ENCODE measurements around the gene SOX5.

SOX5 gene

GRCh38 chr12:23757541-23757962 lies 191.9 kb downstream of the SOX5 start:
- Histone ChIP-seq H3K27me3 (ENCODE audit: insufficient read depth, low read length) (no peaks in the 10 kb centered on the region), H3K9me3 (ENCODE audit: low read length) (no peaks in the 10 kb centered on the region), H3K36me3 (ENCODE audit: insufficient read depth, low read length) (no peaks in the 10 kb centered on the region), H2AFZ (ENCODE audit: low read depth, low read length) (no peak overlapping the region), H3K4me3 (ENCODE audit: low read length) (no peak overlapping the region), H3K4me1 (ENCODE audit: insufficient read depth, low read length) (peaks cover 63% of the 10 kb centered on the region)

GRCh38 chr12:23756416-23756815 lies 193.1 kb downstream of the SOX5 start:
- Histone ChIP-seq H3K4me1 (ENCODE audit: insufficient read depth, low read length) (peaks cover 64% of the 10 kb centered on the region), H3K36me3 (ENCODE audit: insufficient read depth, low read length) (no peaks in the 10 kb centered on the region), H3K9me3 (ENCODE audit: low read length) (no peaks in the 10 kb centered on the region), H3K4me3 (ENCODE audit: low read length) (no peak overlapping the region), H3K27me3 (ENCODE audit: insufficient read depth, low read length) (no peaks in the 10 kb centered on the region), H2AFZ (ENCODE audit: low read depth, low read length) (no peak overlapping the region)

GRCh38 chr12:23753628-23754365 lies 195.7 kb downstream of the SOX5 start:
- Histone ChIP-seq H3K36me3 (ENCODE audit: insufficient read depth, low read length) (no peaks in the 10 kb centered on the region), H3K4me3 (ENCODE audit: low read length) (no peak overlapping the region), H2AFZ (ENCODE audit: low read depth, low read length) (no peak overlapping the region), H3K27me3 (ENCODE audit: insufficient read depth, low read length) (no peaks in the 10 kb centered on the region), H3K4me1 (ENCODE audit: insufficient read depth, low read length) (peaks cover 62% of the 10 kb centered on the region), H3K9me3 (ENCODE audit: low read length) (no peaks in the 10 kb centered on the region)

GRCh38 chr12:23752245-23752644 lies 197.2 kb downstream of the SOX5 start:
- peaks cover 47% of the 10 kb centered on the region for H3K4me1 ChIP-seq (ENCODE audit: insufficient read depth, low read length)

GRCh38 chr12:23751641-23752040 lies 197.8 kb downstream of the SOX5 start:
- H3K9me3 ChIP-seq (ENCODE audit: low read length) = no peaks in the 10 kb centered on the region

More at GRCh38 chr12:23752245-23752644, 197.2 kb downstream of the SOX5 start:
- Histone ChIP-seq H3K27me3 (ENCODE audit: insufficient read depth, low read length) (no peaks in the 10 kb centered on the region), H3K4me3 (ENCODE audit: low read length) (no peak overlapping the region), H2AFZ (ENCODE audit: low read depth, low read length) (no peak overlapping the region), H3K36me3 (ENCODE audit: insufficient read depth, low read length) (no peaks in the 10 kb centered on the region), H3K9me3 (ENCODE audit: low read length) (no peaks in the 10 kb centered on the region)

GRCh38 chr12:23750923-23751322 lies 198.5 kb downstream of the SOX5 start:
- H3K9me3 ChIP-seq (ENCODE audit: low read length) = no peaks in the 10 kb centered on the region
- H3K27me3 ChIP-seq (ENCODE audit: insufficient read depth, low read length) = no peaks in the 10 kb centered on the region
- no peak overlapping the region for H3K4me3 ChIP-seq (ENCODE audit: low read length)
- peaks cover 34% of the 10 kb centered on the region for H3K4me1 ChIP-seq (ENCODE audit: insufficient read depth, low read length)
- no peaks in the 10 kb centered on the region for H3K36me3 ChIP-seq (ENCODE audit: insufficient read depth, low read length)
- H2AFZ ChIP-seq (ENCODE audit: low read depth, low read length) = no peak overlapping the region

More at GRCh38 chr12:23751641-23752040, 197.8 kb downstream of the SOX5 start:
- peaks cover 41% of the 10 kb centered on the region for H3K4me1 ChIP-seq (ENCODE audit: insufficient read depth, low read length)
- no peak overlapping the region for H3K4me3 ChIP-seq (ENCODE audit: low read length)
- H2AFZ ChIP-seq (ENCODE audit: low read depth, low read length) = no peak overlapping the region
- no peaks in the 10 kb centered on the region for H3K36me3 ChIP-seq (ENCODE audit: insufficient read depth, low read length)
- no peaks in the 10 kb centered on the region for H3K27me3 ChIP-seq (ENCODE audit: insufficient read depth, low read length)

GRCh38 chr12:23744696-23745095 lies 204.8 kb downstream of the SOX5 start:
- Histone ChIP-seq H3K4me3 (ENCODE audit: low read length) (no peak overlapping the region), H3K36me3 (ENCODE audit: insufficient read depth, low read length) (peaks cover 17% of the 10 kb centered on the region), H3K27me3 (ENCODE audit: insufficient read depth, low read length) (no peaks in the 10 kb centered on the region), H2AFZ (ENCODE audit: low read depth, low read length) (no peak overlapping the region), H3K9me3 (ENCODE audit: low read length) (no peaks in the 10 kb centered on the region), H3K4me1 (ENCODE audit: insufficient read depth, low read length) (no peaks in the 10 kb centered on the region)

- H3K27me3 ChIP-seq (ENCODE audit: insufficient read depth, low read length) = no peaks in the 10 kb centered on the region
- no peaks in the 10 kb centered on the region for H3K4me1 ChIP-seq (ENCODE audit: insufficient read depth, low read length)
- no peak overlapping the region for H3K4me3 ChIP-seq (ENCODE audit: low read length)
- no peak overlapping the region for H2AFZ ChIP-seq (ENCODE audit: low read depth, low read length)
- H3K36me3 ChIP-seq (ENCODE audit: insufficient read depth, low read length) = peaks cover 39% of the 10 kb centered on the region
- H3K9me3 ChIP-seq (ENCODE audit: low read length) = peaks cover 3% of the 10 kb centered on the region
Observed at GRCh38 chr12:23742574-23742973, 206.9 kb downstream of the SOX5 start.

GRCh38 chr12:23731493-23731892 lies 218.0 kb downstream of the SOX5 start:
- Histone ChIP-seq H3K9me3 (ENCODE audit: low read length) (no peaks in the 10 kb centered on the region), H3K36me3 (ENCODE audit: insufficient read depth, low read length) (peaks cover 30% of the 10 kb centered on the region), H3K4me3 (ENCODE audit: low read length) (no peak overlapping the region), H3K4me1 (ENCODE audit: insufficient read depth, low read length) (no peaks in the 10 kb centered on the region), H3K27me3 (ENCODE audit: insufficient read depth, low read length) (no peaks in the 10 kb centered on the region), H2AFZ (ENCODE audit: low read depth, low read length) (no peak overlapping the region)

GRCh38 chr12:23731035-23731434 lies 218.4 kb downstream of the SOX5 start:
- no peaks in the 10 kb centered on the region for H3K9me3 ChIP-seq (ENCODE audit: low read length)
- H2AFZ ChIP-seq (ENCODE audit: low read depth, low read length) = no peak overlapping the region
- H3K4me1 ChIP-seq (ENCODE audit: insufficient read depth, low read length) = no peaks in the 10 kb centered on the region
- peaks cover 30% of the 10 kb centered on the region for H3K36me3 ChIP-seq (ENCODE audit: insufficient read depth, low read length)
- no peaks in the 10 kb centered on the region for H3K27me3 ChIP-seq (ENCODE audit: insufficient read depth, low read length)
- no peak overlapping the region for H3K4me3 ChIP-seq (ENCODE audit: low read length)

GRCh38 chr12:23729359-23729758 lies 220.1 kb downstream of the SOX5 start:
- no peak overlapping the region for H3K4me3 ChIP-seq (ENCODE audit: low read length)
- peaks cover 16% of the 10 kb centered on the region for H3K36me3 ChIP-seq (ENCODE audit: insufficient read depth, low read length)
- H3K4me1 ChIP-seq (ENCODE audit: insufficient read depth, low read length) = no peaks in the 10 kb centered on the region
- no peaks in the 10 kb centered on the region for H3K9me3 ChIP-seq (ENCODE audit: low read length)
- no peaks in the 10 kb centered on the region for H3K27me3 ChIP-seq (ENCODE audit: insufficient read depth, low read length)
- H2AFZ ChIP-seq (ENCODE audit: low read depth, low read length) = no peak overlapping the region

- Histone ChIP-seq H2AFZ (ENCODE audit: low read depth, low read length) (no peak overlapping the region), H3K36me3 (ENCODE audit: insufficient read depth, low read length) (peaks cover 12% of the 10 kb centered on the region), H3K4me1 (ENCODE audit: insufficient read depth, low read length) (peaks cover 8% of the 10 kb centered on the region), H3K9me3 (ENCODE audit: low read length) (no peaks in the 10 kb centered on the region), H3K27me3 (ENCODE audit: insufficient read depth, low read length) (no peaks in the 10 kb centered on the region), H3K4me3 (ENCODE audit: low read length) (no peak overlapping the region)
Observed at GRCh38 chr12:23726646-23727045, 222.8 kb downstream of the SOX5 start.

- no peaks in the 10 kb centered on the region for H3K27me3 ChIP-seq (ENCODE audit: insufficient read depth, low read length)
- no peak overlapping the region for H3K4me3 ChIP-seq (ENCODE audit: low read length)
- no peaks in the 10 kb centered on the region for H3K36me3 ChIP-seq (ENCODE audit: insufficient read depth, low read length)
- peaks cover 8% of the 10 kb centered on the region for H3K4me1 ChIP-seq (ENCODE audit: insufficient read depth, low read length)
- H3K9me3 ChIP-seq (ENCODE audit: low read length) = no peaks in the 10 kb centered on the region
- H2AFZ ChIP-seq (ENCODE audit: low read depth, low read length) = no peak overlapping the region
Observed at GRCh38 chr12:23722655-23723054, 226.8 kb downstream of the SOX5 start.

- Histone ChIP-seq H2AFZ (ENCODE audit: low read depth, low read length) (no peak overlapping the region), H3K4me1 (ENCODE audit: insufficient read depth, low read length) (peaks cover 8% of the 10 kb centered on the region), H3K9me3 (ENCODE audit: low read length) (no peaks in the 10 kb centered on the region), H3K4me3 (ENCODE audit: low read length) (no peak overlapping the region), H3K36me3 (ENCODE audit: insufficient read depth, low read length) (no peaks in the 10 kb centered on the region), H3K27me3 (ENCODE audit: insufficient read depth, low read length) (no peaks in the 10 kb centered on the region)
Observed at GRCh38 chr12:23721268-23721667, 228.2 kb downstream of the SOX5 start.
